ENCODE results near the gene C1RL.
"Not testable (repeated sequence)": the region's sequence is repeated elsewhere in the genome, so short reads cannot be mapped to it uniquely, and the experiment has no call there.

Gene C1RL

GRCh38 chr12:7114851-7115250 lies 5.8 kb upstream of the C1RL start:
- DNase-seq (ENCODE audit: low read depth), result no peak

- DNase-seq (ENCODE audit: low read depth), result no peak
These were observed 5.0 kb upstream of the C1RL start for GRCh38 chr12:7114008-7114407.

- no peak for DNase-seq (ENCODE audit: low read depth)
These were observed 4.4 kb upstream of the C1RL start for GRCh38 chr12:7113389-7113871.

- no peak for DNase-seq (ENCODE audit: low read depth)
These were observed 3.0 kb upstream of the C1RL start for GRCh38 chr12:7112041-7112440.

GRCh38 chr12:7110661-7111060 lies 1.6 kb upstream of the C1RL start:
- DNase-seq (ENCODE audit: low read depth), result no peak

GRCh38 chr12:7109572-7109920 lies 532 bp upstream of the C1RL start:
- DNase-seq (ENCODE audit: low read depth), result no peak

- DNase-seq (ENCODE audit: low read depth), result peak; percentile 54
These were observed 815 bp downstream of the C1RL start for GRCh38 chr12:7108003-7108795.

GRCh38 chr12:7107636-7108002 lies 1.4 kb downstream of the C1RL start:
- no peak for DNase-seq (ENCODE audit: low read depth)

GRCh38 chr12:7107181-7107580 lies 1.8 kb downstream of the C1RL start:
- DNase-seq (ENCODE audit: low read depth), result not testable (repeated sequence)

GRCh38 chr12:7106082-7106481 lies 2.9 kb downstream of the C1RL start:
- no peak for DNase-seq (ENCODE audit: low read depth)

- no peak for DNase-seq (ENCODE audit: low read depth)
These were observed 5.0 kb downstream of the C1RL start for GRCh38 chr12:7103837-7104584.

- DNase-seq (ENCODE audit: low read depth), result no peak
These were observed 6.4 kb downstream of the C1RL start for GRCh38 chr12:7102582-7102981.

- DNase-seq (ENCODE audit: low read depth), result no peak
These were observed 7.3 kb downstream of the C1RL start for GRCh38 chr12:7101694-7102131.

- no peak for DNase-seq (ENCODE audit: low read depth)
These were observed 7.8 kb downstream of the C1RL start for GRCh38 chr12:7101047-7101693.

- no peak for DNase-seq (ENCODE audit: low read depth)
These were observed 8.8 kb downstream of the C1RL start for GRCh38 chr12:7100239-7100638.

- no peak for DNase-seq (ENCODE audit: low read depth)
These were observed 9.6 kb downstream of the C1RL start for GRCh38 chr12:7099290-7099996.

GRCh38 chr12:7096979-7097378 lies 12.0 kb downstream of the C1RL start:
- DNase-seq (ENCODE audit: low read depth), result no peak

GRCh38 chr12:7096006-7096932 lies 12.7 kb downstream of the C1RL start:
- no peak for DNase-seq (ENCODE audit: low read depth)

GRCh38 chr12:7093892-7094291 lies 15.1 kb downstream of the C1RL start:
- no peak for DNase-seq (ENCODE audit: low read depth)

GRCh38 chr12:7093486-7093885 lies 15.5 kb downstream of the C1RL start:
- DNase-seq (ENCODE audit: low read depth), result no peak

- no peak for DNase-seq (ENCODE audit: low read depth)
These were observed 16.0 kb downstream of the C1RL start for GRCh38 chr12:7092986-7093460.
